PFSK-1 (cell line): ENCODE results near the gene KCNG2.

Experiments
- FOXP2 ChIP-seq: optimal IDR thresholded peaks from 2 replicates; pipeline ENCODE3; 2011; ENCODE audit warnings: borderline replicate concordance, control low read depth, inconsistent platforms; ENCODE audit not compliant: insufficient read depth; ENCODE audit errors: extremely low read length, extremely low read depth
- POLR2AphosphoS5 ChIP-seq: IDR thresholded peaks from 2 replicates; pipeline ENCODE4 v1.6.1; 2012; ENCODE audit warnings: low read depth, mild to moderate bottlenecking, control low read depth, low read length, moderate library complexity
- SIN3A ChIP-seq: IDR thresholded peaks from 2 replicates; pipeline ENCODE4 v1.6.1; 2012; ENCODE audit warnings: mild to moderate bottlenecking, low read length, moderate library complexity, borderline replicate concordance; ENCODE audit not compliant: insufficient read depth
- TAF1 ChIP-seq: IDR thresholded peaks from 2 replicates; pipeline ENCODE4 v1.6.1; 2012; ENCODE audit warnings: low read length, control low read depth, borderline replicate concordance; ENCODE audit not compliant: insufficient read depth
- TF ChIP-seq, protein P1 (sequence below), 2 experiments: IDR thresholded peaks; 2 replicates each; pipeline versions ENCODE4 v1.6.1 to v1.8.0; 2011 to 2012; ENCODE audit warnings: low read depth in 2 of 2, low read length in 2 of 2, control low read depth in 1 of 2, inconsistent platforms in 1 of 2, mild to moderate bottlenecking in 1 of 2, moderate library complexity in 1 of 2; ENCODE audit not compliant: insufficient read depth in 1 of 2

Gene KCNG2

GRCh38 chr18:79903787-79904356 is 106.1 kb downstream of the KCNG2 start:
- no peak for TF ChIP-seq POLR2AphosphoS5
- TF ChIP-seq FOXP2, result no peak
- no peak for TF ChIP-seq SIN3A
- TF ChIP-seq, protein P1, sequence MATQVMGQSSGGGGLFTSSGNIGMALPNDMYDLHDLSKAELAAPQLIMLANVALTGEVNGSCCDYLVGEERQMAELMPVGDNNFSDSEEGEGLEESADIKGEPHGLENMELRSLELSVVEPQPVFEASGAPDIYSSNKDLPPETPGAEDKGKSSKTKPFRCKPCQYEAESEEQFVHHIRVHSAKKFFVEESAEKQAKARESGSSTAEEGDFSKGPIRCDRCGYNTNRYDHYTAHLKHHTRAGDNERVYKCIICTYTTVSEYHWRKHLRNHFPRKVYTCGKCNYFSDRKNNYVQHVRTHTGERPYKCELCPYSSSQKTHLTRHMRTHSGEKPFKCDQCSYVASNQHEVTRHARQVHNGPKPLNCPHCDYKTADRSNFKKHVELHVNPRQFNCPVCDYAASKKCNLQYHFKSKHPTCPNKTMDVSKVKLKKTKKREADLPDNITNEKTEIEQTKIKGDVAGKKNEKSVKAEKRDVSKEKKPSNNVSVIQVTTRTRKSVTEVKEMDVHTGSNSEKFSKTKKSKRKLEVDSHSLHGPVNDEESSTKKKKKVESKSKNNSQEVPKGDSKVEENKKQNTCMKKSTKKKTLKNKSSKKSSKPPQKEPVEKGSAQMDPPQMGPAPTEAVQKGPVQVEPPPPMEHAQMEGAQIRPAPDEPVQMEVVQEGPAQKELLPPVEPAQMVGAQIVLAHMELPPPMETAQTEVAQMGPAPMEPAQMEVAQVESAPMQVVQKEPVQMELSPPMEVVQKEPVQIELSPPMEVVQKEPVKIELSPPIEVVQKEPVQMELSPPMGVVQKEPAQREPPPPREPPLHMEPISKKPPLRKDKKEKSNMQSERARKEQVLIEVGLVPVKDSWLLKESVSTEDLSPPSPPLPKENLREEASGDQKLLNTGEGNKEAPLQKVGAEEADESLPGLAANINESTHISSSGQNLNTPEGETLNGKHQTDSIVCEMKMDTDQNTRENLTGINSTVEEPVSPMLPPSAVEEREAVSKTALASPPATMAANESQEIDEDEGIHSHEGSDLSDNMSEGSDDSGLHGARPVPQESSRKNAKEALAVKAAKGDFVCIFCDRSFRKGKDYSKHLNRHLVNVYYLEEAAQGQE (IDR thresholded peaks at IDR 0.05; ENCODE audit: insufficient read depth in 1 of 2, low read depth in 2 of 2, low read length in 2 of 2), result no peak

- TF ChIP-seq SIN3A, result no peak
- TF ChIP-seq, protein P1 (IDR thresholded peaks at IDR 0.05; ENCODE audit: insufficient read depth in 1 of 2, low read depth in 2 of 2, low read length in 2 of 2), result no peak
- TF ChIP-seq POLR2AphosphoS5, result no peak
- TF ChIP-seq TAF1, result no peak
- no peak for TF ChIP-seq FOXP2
These were observed 106.8 kb downstream of the KCNG2 start for GRCh38 chr18:79904357-79905147.

DNA sequence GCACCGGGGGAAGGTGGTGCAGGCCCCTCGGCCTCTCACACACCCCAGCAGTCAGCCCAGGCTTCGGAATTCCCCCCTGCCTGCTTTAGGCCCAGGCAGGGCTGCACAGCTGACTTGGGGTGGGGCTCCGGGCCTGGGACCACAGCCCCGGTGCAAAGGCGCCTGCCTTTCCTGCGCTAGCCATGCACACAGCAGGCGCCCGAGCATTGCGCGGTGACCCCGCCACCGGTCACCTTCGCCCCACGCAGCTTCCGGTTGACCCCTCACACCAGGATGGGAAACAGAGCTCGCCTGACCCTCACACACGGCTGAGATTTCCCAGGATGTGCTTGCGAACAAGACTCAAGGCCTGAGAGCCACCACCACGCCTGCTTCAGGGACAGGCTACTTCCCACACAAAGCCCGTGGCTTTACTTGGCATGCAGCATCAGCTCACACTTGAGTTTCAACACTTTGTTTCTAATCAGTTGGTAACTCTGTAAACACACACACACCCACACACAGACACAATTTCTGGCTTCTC is 107.7 kb downstream of the KCNG2 start:
- no peak for TF ChIP-seq TAF1
- TF ChIP-seq FOXP2, result no peak
- no peak for TF ChIP-seq POLR2AphosphoS5
- TF ChIP-seq, protein P1 (IDR thresholded peaks at IDR 0.05; ENCODE audit: insufficient read depth in 1 of 2, low read depth in 2 of 2, low read length in 2 of 2), result no peak
- no peak for TF ChIP-seq SIN3A

DNA sequence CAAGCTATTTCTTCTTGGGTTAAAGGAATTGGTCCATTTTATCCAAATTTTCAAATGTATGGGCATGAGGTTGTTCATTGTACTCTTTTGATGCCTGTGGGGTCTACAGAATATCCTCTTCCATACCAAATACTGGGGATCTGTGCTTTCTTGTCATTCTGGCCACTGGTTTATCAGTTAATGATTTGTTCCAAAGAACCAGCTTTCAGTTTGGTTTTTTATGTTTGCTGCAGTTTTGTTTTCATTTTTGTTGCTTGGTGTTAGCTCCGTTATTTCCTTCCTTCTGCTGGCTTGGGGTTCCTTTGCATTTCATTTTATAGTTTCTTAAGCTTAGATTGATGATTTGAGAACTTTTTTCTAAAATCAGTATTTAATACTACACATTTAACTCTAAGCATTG is 108.3 kb downstream of the KCNG2 start:
- TF ChIP-seq, protein P1 (IDR thresholded peaks at IDR 0.05; ENCODE audit: insufficient read depth in 1 of 2, low read depth in 2 of 2, low read length in 2 of 2), result no peak
- no peak for TF ChIP-seq SIN3A
- TF ChIP-seq POLR2AphosphoS5, result no peak
- no peak for TF ChIP-seq TAF1
- TF ChIP-seq FOXP2, result no peak
